ENCODE measurements around the gene ZNF730. TPM values are rescaled to one million over a fixed set of nuclear protein-coding genes. Genes with fewer than 3 reads are reported as not detected.

The ZNF730 gene
- total RNA-seq, 1 donor from 2014 or later = 12.9 TPM

DNA sequence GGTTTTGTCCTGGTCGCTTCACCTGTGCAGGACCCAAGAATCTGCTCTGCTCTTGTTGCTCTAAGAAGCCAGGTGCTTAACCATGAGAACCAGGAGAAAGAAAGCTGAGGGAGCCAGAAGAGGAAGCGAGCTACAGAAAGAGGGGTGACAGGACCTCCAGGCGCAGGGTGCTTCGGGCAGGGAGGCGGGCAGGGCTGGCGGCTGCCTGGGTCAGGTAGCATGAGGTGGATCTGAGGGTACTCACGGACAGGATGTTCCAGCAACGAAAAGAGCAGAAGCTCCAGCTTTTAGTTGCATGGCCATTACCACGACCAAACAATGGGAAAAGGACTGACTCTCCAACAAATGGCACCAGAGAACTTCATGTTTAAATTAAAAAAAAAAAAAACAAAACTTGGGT lies 73.5 kb downstream of the ZNF730 start:
- no peaks in the 10 kb centered on the region for H3K4me1 Mint-ChIP-seq (ENCODE audit: unreplicated experiment)
- H3K27ac Mint-ChIP-seq = no peak overlapping the region
- no peaks in the 10 kb centered on the region for H3K27me3 Mint-ChIP-seq
- peaks cover 10% of the 10 kb centered on the region for H3K9me3 Mint-ChIP-seq
- no peak for TF ChIP-seq CTCF (conservative IDR thresholded peaks at IDR 0.05)
- DNase-seq (ENCODE audit: extremely low spot score, unreplicated experiment) = no peak
- no peak overlapping the region for H3K4me3 Mint-ChIP-seq
- H3K36me3 Mint-ChIP-seq = no peaks in the 10 kb centered on the region

Other genes with a start within 250 kb of the ZNF730 start
- gene ZNF728, start 113.8 kb upstream of the ZNF730 start, total RNA-seq (ENCODE audit: low replicate concordance) = not detected in 2 replicates
- 9.0 and 19.9 TPM in 2 replicates for gene ZNF724, start 133.4 kb downstream of the ZNF730 start, total RNA-seq (ENCODE audit: low replicate concordance)